OCI-LY1 (cell line): ENCODE measurements around the gene MAPK7.

ENCODE experiments used
- CTCF ChIP-seq: fragments of 200-600 bp; sonication (generic), shearing (Covaris generic); IDR thresholded peaks from 2 replicates; pipeline ENCODE4 v1.5.1; 2017; ENCODE audit warnings: mild to moderate bottlenecking, antibody characterized with exemption, low read length, moderate library complexity, mixed read lengths
- EZH2 ChIP-seq: fragments of 200-600 bp; sonication (generic), shearing (Covaris generic); IDR thresholded peaks from 2 replicates; pipeline ENCODE4 v1.8.0; 2017; ENCODE audit warnings: borderline replicate concordance, mixed run types, mild to moderate bottlenecking, antibody characterized with exemption, low read length, moderate library complexity, mixed read lengths

- TF ChIP-seq CTCF (no peak), EZH2 (no peak)
Measured at GRCh38 chr17:19386051-19386929, 8.0 kb downstream of the MAPK7 start.
